ENCODE data around the gene KMT2E.
A peak's percentile ranks its signal among the peaks of the same experiment; 100 is the strongest.

Gene KMT2E

GRCh38 chr7:105013816-105014692 lies at the start of gene KMT2E:
TSS of gene KMT2E (plus strand) at chr7:105014205. CDS start at chr7:105040953, 26,748 bp downstream.
- no peaks in the 10 kb centered on the region for H3K36me3 ChIP-seq (ENCODE audit: control insufficient read depth, insufficient read depth, low read length)
- peaks cover 2% of the 10 kb centered on the region for H3K4me1 ChIP-seq

GRCh38 chr7:104964626-104965236 lies 49.3 kb upstream of the KMT2E start:
- no peak for TF ChIP-seq CTCF (IDR thresholded peaks at IDR 0.05)
- Histone ChIP-seq H3K36me3 (ENCODE audit: control insufficient read depth, insufficient read depth, low read length) (no peaks in the 10 kb centered on the region), H3K4me2 (ENCODE audit: low read length) (no peak overlapping the region), H3K4me1 (no peaks in the 10 kb centered on the region), H3K4me3 (ENCODE audit: low read depth, low read length) (no peak overlapping the region), H2AFZ (no peak overlapping the region), H3K9ac (no peak overlapping the region), H3K79me2 (no peaks in the 10 kb centered on the region), H3K9me3 (ENCODE audit: control insufficient read depth, low read length) (no peaks in the 10 kb centered on the region), H3K27ac (no peak overlapping the region), H3K27me3 (ENCODE audit: control insufficient read depth, insufficient read depth, low read length) (no peaks in the 10 kb centered on the region)

More at GRCh38 chr7:105013816-105014692, at the start of gene KMT2E:
- TF ChIP-seq CTCF (IDR thresholded peaks at IDR 0.05), result no peak
- Histone ChIP-seq H3K4me2 (ENCODE audit: low read length) (peak within 1 kb of the TSS; percentile 88), H3K9me3 (ENCODE audit: control insufficient read depth, low read length) (no peaks in the 10 kb centered on the region), H3K4me3 (ENCODE audit: low read depth, low read length) (peak within 1 kb of the TSS; percentile 99), H2AFZ (peak within 1 kb of the TSS; percentile 93), H3K27ac (peak within 1 kb of the TSS; percentile 100), H3K79me2 (peaks cover 57% of the 10 kb centered on the region), H3K27me3 (ENCODE audit: control insufficient read depth, insufficient read depth, low read length) (no peaks in the 10 kb centered on the region), H3K9ac (peak within 1 kb of the TSS; percentile 99)

- no peaks in the 10 kb centered on the region for H3K9me3 ChIP-seq (ENCODE audit: control insufficient read depth, low read length)
- H3K79me2 ChIP-seq, result peaks cover 3% of the 10 kb centered on the region
- no peak overlapping the region for H3K27ac ChIP-seq
- H3K4me1 ChIP-seq, result no peaks in the 10 kb centered on the region
- no peak overlapping the region for H3K9ac ChIP-seq
- no peaks in the 10 kb centered on the region for H3K36me3 ChIP-seq (ENCODE audit: control insufficient read depth, insufficient read depth, low read length)
- no peak overlapping the region for H3K4me2 ChIP-seq (ENCODE audit: low read length)
- H3K27me3 ChIP-seq (ENCODE audit: control insufficient read depth, insufficient read depth, low read length), result no peaks in the 10 kb centered on the region
- H2AFZ ChIP-seq, result no peak overlapping the region
- no peak overlapping the region for H3K4me3 ChIP-seq (ENCODE audit: low read depth, low read length)
- no peak for TF ChIP-seq CTCF (IDR thresholded peaks at IDR 0.05)
These were observed 48.0 kb upstream of the KMT2E start for GRCh38 chr7:104966022-104966421.

- no peak overlapping the region for H3K4me2 ChIP-seq (ENCODE audit: low read length)
- H3K4me3 ChIP-seq (ENCODE audit: low read depth, low read length), result no peak overlapping the region
- H3K27ac ChIP-seq, result no peak overlapping the region
- H3K4me1 ChIP-seq, result no peaks in the 10 kb centered on the region
- H3K36me3 ChIP-seq (ENCODE audit: control insufficient read depth, insufficient read depth, low read length), result no peaks in the 10 kb centered on the region
- H2AFZ ChIP-seq, result no peak overlapping the region
- no peaks in the 10 kb centered on the region for H3K9me3 ChIP-seq (ENCODE audit: control insufficient read depth, low read length)
- no peak overlapping the region for H3K9ac ChIP-seq
- TF ChIP-seq CTCF (IDR thresholded peaks at IDR 0.05), result no peak
- H3K79me2 ChIP-seq, result peaks cover 3% of the 10 kb centered on the region
- no peaks in the 10 kb centered on the region for H3K27me3 ChIP-seq (ENCODE audit: control insufficient read depth, insufficient read depth, low read length)
These were observed 46.9 kb upstream of the KMT2E start for GRCh38 chr7:104967088-104967487.
